CD4-positive, alpha-beta T cell (primary cell): ENCODE measurements around the gene APBB3. TPM values are rescaled to one million over a fixed set of nuclear protein-coding genes. Genes with fewer than 3 reads are reported as not detected.

Experiments used
- ATAC-seq: fragments of 200-7000 bp; cut with Tn5 transposase; one replicate; pipeline ENCODE4 v1.10.0; 2022; ENCODE audit warnings: mild to moderate bottlenecking; ENCODE audit not compliant: poor library complexity
- CTCF ChIA-PET: fragments of 350-600 bp; sonication (Branson Sonifier 250); formaldehyde crosslinking; loops from one replicate; lab custom pipeline; 2021; ENCODE audit warnings: antibody characterized with exemption, inconsistent platforms; lab: Charles Lee
- POLR2A ChIA-PET: fragments of 350-600 bp; sonication (Branson Sonifier 250); formaldehyde crosslinking; loops from one replicate; lab custom pipeline; 2021; ENCODE audit warnings: antibody characterized with exemption, inconsistent platforms; lab: Charles Lee
- DNase-seq, 14 experiments: peaks; one replicate each; pipeline ENCODE4 v3.0.0-alpha.2; 2013 to 2020; ENCODE audit warnings: mixed read lengths in 2 of 14
- H3K27ac ChIP-seq, 2 donors: one replicate each; pipeline versions ENCODE4 v1.5.1 to v1.7.0; 2013; ENCODE audit warnings: low read length in 2 of 2, low read depth in 1 of 2, mild to moderate bottlenecking in 1 of 2
- H3K27me3 ChIP-seq, 2 experiments: 1 replicate in 1 of 2; 2 replicates in 1 of 2; pipeline versions ENCODE4 v1.6.1 to v1.7.0; 2013; ENCODE audit warnings: low read length in 2 of 2, control low read depth in 1 of 2, mild to moderate bottlenecking in 1 of 2, moderate library complexity in 1 of 2; ENCODE audit not compliant: insufficient read depth in 2 of 2, control insufficient read depth in 1 of 2
- H3K36me3 ChIP-seq: one replicate; pipeline ENCODE4 v1.6.1; 2013; ENCODE audit warnings: low read length, control low read depth; ENCODE audit not compliant: insufficient read depth
- H3K4me1 ChIP-seq: one replicate; pipeline ENCODE4 v1.6.1; 2013; ENCODE audit warnings: low read length, control low read depth; ENCODE audit not compliant: insufficient read depth
- H3K4me3 ChIP-seq: one replicate; pipeline ENCODE4 v1.5.1; 2013; ENCODE audit warnings: mild to moderate bottlenecking, low read length, moderate library complexity
- H3K9me3 ChIP-seq, 2 experiments: 1 replicate in 1 of 2; 2 replicates in 1 of 2; pipeline versions ENCODE4 v1.6.1 to v1.7.0; 2013; ENCODE audit warnings: low read length in 2 of 2, mild to moderate bottlenecking in 2 of 2, control low read depth in 1 of 2, moderate library complexity in 1 of 2; ENCODE audit not compliant: control insufficient read depth in 1 of 2, insufficient read depth in 1 of 2
- H3K27ac Mint-ChIP-seq: one replicate; pipeline ENCODE4 v1.8.0; 2020; ENCODE audit warnings: mixed read lengths
- H3K27me3 Mint-ChIP-seq: one replicate; pipeline ENCODE4 v1.8.0; 2021; ENCODE audit warnings: mixed read lengths
- H3K36me3 Mint-ChIP-seq: one replicate; pipeline ENCODE4 v1.8.0; 2021; ENCODE audit warnings: low read depth, mixed read lengths
- H3K4me1 Mint-ChIP-seq: one replicate; pipeline ENCODE4 v1.8.0; 2021; ENCODE audit warnings: low read depth, mixed read lengths
- H3K4me3 Mint-ChIP-seq: one replicate; pipeline ENCODE4 v1.8.0; 2020; ENCODE audit warnings: mild to moderate bottlenecking, mixed read lengths
- H3K9me3 Mint-ChIP-seq: one replicate; pipeline ENCODE4 v1.8.0; 2020; ENCODE audit warnings: mixed read lengths
- intact Hi-C, 2 experiments: fragments of 100-400 bp; cut with DNase I in 1 of 2; cut with micrococcal nuclease in 1 of 2; formaldehyde crosslinking; loops; one replicate each; pipeline versions ENCODE4 v1.15.1 to v1.9.0; 2023 to 2025; cut with DNase I, micrococcal nuclease
- total RNA-seq, 174 experiments: library from RNA in 2 of 174; stranded (reverse) in 2 of 174; gene quantifications; one replicate each; pipeline ENCODE4 v1.2.3 and lab custom pipeline; 2021 to 2026
- TF ChIP-seq, protein P1 (sequence below): fragments of 200-600 bp; IDR thresholded peaks from one replicate; pipeline ENCODE4 v1.8.0; 2022; ENCODE audit warnings: antibody characterized with exemption, mild to moderate bottlenecking

APBB3 gene
- total RNA-seq, 2 experiments from 2014 or later = 56.6 to 61.5 TPM

DNA sequence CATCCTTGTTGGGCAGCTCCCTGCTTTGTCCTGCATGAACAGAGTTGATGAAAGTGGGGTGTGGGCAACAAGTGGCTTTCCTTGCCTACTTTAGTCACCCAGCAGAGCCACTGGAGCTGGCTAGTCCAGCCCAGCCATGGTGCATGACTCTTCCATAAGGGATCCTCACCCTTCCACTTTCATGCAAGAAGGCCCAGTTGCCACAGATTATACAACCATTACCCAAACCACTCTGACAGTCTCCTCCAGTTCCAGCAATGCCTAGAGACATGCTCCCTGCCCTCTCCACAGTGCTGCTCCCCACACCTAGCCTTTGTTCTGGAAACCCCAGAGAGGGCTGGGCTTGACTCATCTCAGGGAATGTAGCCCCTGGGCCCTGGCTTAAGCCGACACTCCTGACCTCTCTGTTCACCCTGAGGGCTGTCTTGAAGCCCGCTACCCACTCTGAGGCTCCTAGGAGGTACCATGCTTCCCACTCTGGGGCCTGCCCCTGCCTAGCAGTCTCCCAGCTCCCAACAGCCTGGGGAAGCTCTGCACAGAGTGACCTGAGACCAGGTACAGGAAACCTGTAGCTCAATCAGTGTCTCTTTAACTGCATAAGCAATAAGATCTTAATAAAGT lies 4.2 kb upstream of the APBB3 start:
- Histone ChIP-seq H3K27me3 (no peaks in the 10 kb centered on the region), H3K27ac (peak overlapping the region; percentile 58 to 88), H3K4me1 (peaks cover 60% of the 10 kb centered on the region), H3K9me3 (no peaks in the 10 kb centered on the region), H3K36me3 (peaks cover 37% of the 10 kb centered on the region), H3K4me3 (peak overlapping the region; percentile 29)
- H3K9me3 Mint-ChIP-seq = no peaks in the 10 kb centered on the region
- TF ChIP-seq, protein P1, sequence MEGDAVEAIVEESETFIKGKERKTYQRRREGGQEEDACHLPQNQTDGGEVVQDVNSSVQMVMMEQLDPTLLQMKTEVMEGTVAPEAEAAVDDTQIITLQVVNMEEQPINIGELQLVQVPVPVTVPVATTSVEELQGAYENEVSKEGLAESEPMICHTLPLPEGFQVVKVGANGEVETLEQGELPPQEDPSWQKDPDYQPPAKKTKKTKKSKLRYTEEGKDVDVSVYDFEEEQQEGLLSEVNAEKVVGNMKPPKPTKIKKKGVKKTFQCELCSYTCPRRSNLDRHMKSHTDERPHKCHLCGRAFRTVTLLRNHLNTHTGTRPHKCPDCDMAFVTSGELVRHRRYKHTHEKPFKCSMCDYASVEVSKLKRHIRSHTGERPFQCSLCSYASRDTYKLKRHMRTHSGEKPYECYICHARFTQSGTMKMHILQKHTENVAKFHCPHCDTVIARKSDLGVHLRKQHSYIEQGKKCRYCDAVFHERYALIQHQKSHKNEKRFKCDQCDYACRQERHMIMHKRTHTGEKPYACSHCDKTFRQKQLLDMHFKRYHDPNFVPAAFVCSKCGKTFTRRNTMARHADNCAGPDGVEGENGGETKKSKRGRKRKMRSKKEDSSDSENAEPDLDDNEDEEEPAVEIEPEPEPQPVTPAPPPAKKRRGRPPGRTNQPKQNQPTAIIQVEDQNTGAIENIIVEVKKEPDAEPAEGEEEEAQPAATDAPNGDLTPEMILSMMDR = no peak
- intact Hi-C loops = loop anchor here in 1 of 2 experiments (5.0 to 10.0 kb wide), 4 partner anchors 129 to 461 kb away; partner anchors contain the start of gene CYSTM1
- no peaks in the 10 kb centered on the region for H3K27me3 Mint-ChIP-seq
- DNase-seq (no peak), ATAC-seq (no peak)
- CTCF ChIA-PET = interaction anchor here (1.2 kb wide), 1 partner anchor 21 kb away, joined by 4 read pairs; the partner anchor contains the start of gene EIF4EBP3
- peaks cover 64% of the 10 kb centered on the region for H3K4me1 Mint-ChIP-seq
- H3K36me3 Mint-ChIP-seq = peaks cover 62% of the 10 kb centered on the region
- H3K4me3 Mint-ChIP-seq = peak overlapping the region; percentile 84
- H3K27ac Mint-ChIP-seq = peak overlapping the region; percentile 97
- POLR2A ChIA-PET = interaction anchor here (1.6 to 2.2 kb wide), 3 partner anchors 11 to 167 kb away, joined by 8 to 9 read pairs (median 9); partner anchors contain the start of genes ANKHD1, IK, NDUFA2 and SRA1

DNA sequence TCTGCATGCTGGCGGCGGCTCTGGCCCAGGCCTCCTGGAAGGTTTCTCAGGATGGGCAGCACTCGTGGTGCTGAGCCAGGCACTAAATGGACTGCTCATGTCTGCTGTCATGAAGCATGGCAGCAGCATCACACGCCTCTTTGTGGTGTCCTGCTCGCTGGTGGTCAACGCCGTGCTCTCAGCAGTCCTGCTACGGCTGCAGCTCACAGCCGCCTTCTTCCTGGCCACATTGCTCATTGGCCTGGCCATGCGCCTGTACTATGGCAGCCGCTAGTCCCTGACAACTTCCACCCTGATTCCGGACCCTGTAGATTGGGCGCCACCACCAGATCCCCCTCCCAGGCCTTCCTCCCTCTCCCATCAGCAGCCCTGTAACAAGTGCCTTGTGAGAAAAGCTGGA lies 3.5 kb upstream of the APBB3 start:
- Mint-ChIP-seq H3K9me3 (no peaks in the 10 kb centered on the region), H3K4me3 (peak overlapping the region; percentile 59), H3K27ac (peak overlapping the region; percentile 97), H3K36me3 (peaks cover 62% of the 10 kb centered on the region), H3K27me3 (no peaks in the 10 kb centered on the region), H3K4me1 (peaks cover 70% of the 10 kb centered on the region)
- Histone ChIP-seq H3K27me3 (no peaks in the 10 kb centered on the region), H3K36me3 (peaks cover 37% of the 10 kb centered on the region), H3K27ac (peak overlapping the region in 1 of 2 donors; percentile 58), H3K9me3 (no peaks in the 10 kb centered on the region), H3K4me3 (no peak overlapping the region), H3K4me1 (peaks cover 65% of the 10 kb centered on the region)
- no peak for DNase-seq
- TF ChIP-seq, protein P1 = no peak
- ChIA-PET CTCF (no interaction called here), POLR2A (interaction anchor here (2.2 kb wide), 1 partner anchor 166 kb away, joined by 9 read pairs; the partner anchor contains the start of gene ANKHD1)
- intact Hi-C loops = loop anchor here in 1 of 2 experiments (5.0 to 10.0 kb wide), 4 partner anchors 129 to 461 kb away; partner anchors contain the start of gene CYSTM1
- ATAC-seq = no peak

DNA sequence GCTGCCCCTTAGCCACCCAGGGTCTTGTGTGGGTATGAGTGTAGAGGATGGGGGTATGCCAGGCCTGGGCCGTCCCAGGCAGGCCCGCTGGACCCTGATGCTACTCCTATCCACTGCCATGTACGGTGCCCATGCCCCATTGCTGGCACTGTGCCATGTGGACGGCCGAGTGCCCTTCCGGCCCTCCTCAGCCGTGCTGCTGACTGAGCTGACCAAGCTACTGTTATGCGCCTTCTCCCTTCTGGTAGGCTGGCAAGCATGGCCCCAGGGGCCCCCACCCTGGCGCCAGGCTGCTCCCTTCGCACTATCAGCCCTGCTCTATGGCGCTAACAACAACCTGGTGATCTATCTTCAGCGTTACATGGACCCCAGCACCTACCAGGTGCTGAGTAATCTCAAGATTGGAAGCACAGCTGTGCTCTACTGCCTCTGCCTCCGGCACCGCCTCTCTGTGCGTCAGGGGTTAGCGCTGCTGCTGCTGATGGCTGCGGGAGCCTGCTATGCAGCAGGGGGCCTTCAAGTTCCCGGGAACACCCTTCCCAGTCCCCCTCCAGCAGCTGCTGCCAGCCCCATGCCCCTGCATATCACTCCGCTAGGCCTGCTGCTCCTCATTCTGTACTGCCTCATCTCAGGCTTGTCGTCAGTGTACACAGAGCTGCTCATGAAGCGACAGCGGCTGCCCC lies 2.9 kb upstream of the APBB3 start:
- POLR2A ChIA-PET = interaction anchor here (0.9 to 8.9 kb wide), 3 partner anchors 10 to 144 kb away, joined by 5 to 87 read pairs (median 7); partner anchors contain the start of genes EIF4EBP3 and SRA1
- Histone ChIP-seq H3K9me3 (no peaks in the 10 kb centered on the region), H3K36me3 (peaks cover 37% of the 10 kb centered on the region), H3K27ac (no peak overlapping the region), H3K4me1 (peaks cover 69% of the 10 kb centered on the region), H3K4me3 (no peak overlapping the region), H3K27me3 (no peaks in the 10 kb centered on the region)
- ATAC-seq (no peak), DNase-seq (no peak)
- no peaks in the 10 kb centered on the region for H3K9me3 Mint-ChIP-seq
- peaks cover 62% of the 10 kb centered on the region for H3K36me3 Mint-ChIP-seq
- no peaks in the 10 kb centered on the region for H3K27me3 Mint-ChIP-seq
- intact Hi-C loops = loop anchor here in 1 of 2 experiments (5.0 to 10.0 kb wide), 4 partner anchors 130 to 460 kb away; partner anchors contain the start of gene CYSTM1
- H3K27ac Mint-ChIP-seq = peak overlapping the region; percentile 97
- peaks cover 75% of the 10 kb centered on the region for H3K4me1 Mint-ChIP-seq
- peak overlapping the region; percentile 59 for H3K4me3 Mint-ChIP-seq
- TF ChIP-seq, protein P1 = no peak
- CTCF ChIA-PET = no interaction called here
